ENCODE results near the gene SYAP1. TPM values are rescaled to one million over a fixed set of nuclear protein-coding genes. Genes with fewer than 3 reads are reported as not detected.
A peak's percentile ranks its signal among the peaks of the same experiment; 100 is the strongest.

Gene SYAP1
- 10 to 100 TPM; 19.8 to 43.4 (median 34.8) TPM for total RNA-seq

GRCh38 chrX:16719334-16720084, at the start of gene SYAP1:
TSS of gene SYAP1 (plus strand) at chrX:16719612. CDS start at chrX:16719725, 113 bp downstream.
- Histone ChIP-seq H3K36me3 (no peaks in the 10 kb centered on the region), H3K27ac (peak within 1 kb of the TSS; percentile 90 to 94 (median 90)), H3K4me3 (peak within 1 kb of the TSS; percentile 70 to 77 (median 72)), H3K27me3 (no peaks in the 10 kb centered on the region), H3K4me1 (peaks cover 0 to 12% (median 5%) of the 10 kb centered on the region in 4 donors), H3K9me3 (no peaks in the 10 kb centered on the region)
- DNase-seq, result peak; percentile 94 to 99 (median 98)
- TF ChIP-seq CTCF (IDR thresholded peaks at IDR 0.05), result no peak
- TF ChIP-seq POLR2A (IDR thresholded peaks at IDR 0.05), result peak; percentile 95 to 97

GRCh38 chrX:16671005-16671404, 48.4 kb upstream of the SYAP1 start:
- no peak for TF ChIP-seq POLR2A (IDR thresholded peaks at IDR 0.05)
- TF ChIP-seq CTCF (IDR thresholded peaks at IDR 0.05), result peak in 3 of 6 experiments; percentile 19 to 47 (median 32)
- H3K4me1 ChIP-seq, result no peaks in the 10 kb centered on the region
- H3K27ac ChIP-seq, result no peak overlapping the region
- DNase-seq, result no peak
- no peaks in the 10 kb centered on the region for H3K27me3 ChIP-seq
- no peaks in the 10 kb centered on the region for H3K9me3 ChIP-seq
- no peak overlapping the region for H3K4me3 ChIP-seq
- no peaks in the 10 kb centered on the region for H3K36me3 ChIP-seq

- Histone ChIP-seq H3K4me1 (no peaks in the 10 kb centered on the region), H3K36me3 (peaks cover 0 to 19% (median 0%) of the 10 kb centered on the region in 3 donors), H3K4me3 (no peak overlapping the region), H3K9me3 (no peaks in the 10 kb centered on the region), H3K27ac (no peak overlapping the region), H3K27me3 (no peaks in the 10 kb centered on the region)
- TF ChIP-seq POLR2A (IDR thresholded peaks at IDR 0.05), result no peak
- no peak for TF ChIP-seq CTCF (IDR thresholded peaks at IDR 0.05)
- no peak for DNase-seq
These were observed 40.7 kb upstream of the SYAP1 start for GRCh38 chrX:16678689-16679088.

GRCh38 chrX:16683007-16683664, 36.3 kb upstream of the SYAP1 start:
- H3K36me3 ChIP-seq, result peaks cover 0 to 25% (median 0%) of the 10 kb centered on the region in 3 donors
- no peaks in the 10 kb centered on the region for H3K4me1 ChIP-seq
- no peaks in the 10 kb centered on the region for H3K27me3 ChIP-seq
- H3K27ac ChIP-seq, result no peak overlapping the region
- H3K9me3 ChIP-seq, result no peaks in the 10 kb centered on the region
- TF ChIP-seq CTCF (IDR thresholded peaks at IDR 0.05) (no peak), POLR2A (IDR thresholded peaks at IDR 0.05) (no peak)
- no peak overlapping the region for H3K4me3 ChIP-seq
- no peak for DNase-seq

- no peak for TF ChIP-seq CTCF (IDR thresholded peaks at IDR 0.05)
- no peak for TF ChIP-seq POLR2A (IDR thresholded peaks at IDR 0.05)
- Histone ChIP-seq H3K4me3 (no peak overlapping the region), H3K9me3 (no peaks in the 10 kb centered on the region), H3K27ac (no peak overlapping the region), H3K4me1 (no peaks in the 10 kb centered on the region), H3K36me3 (peaks cover 0 to 26% (median 0%) of the 10 kb centered on the region in 3 donors), H3K27me3 (no peaks in the 10 kb centered on the region)
- DNase-seq, result no peak
These were observed 31.9 kb upstream of the SYAP1 start for GRCh38 chrX:16687514-16687913.

Measured in Peyer's patch (tissue), 4 donors.